Muscle of leg (tissue), 11 donors: ENCODE results near the gene HARBI1. TPM values are rescaled to one million over a fixed set of nuclear protein-coding genes. Genes with fewer than 3 reads are reported as not detected.

Experiments used
- DNase-seq: peaks from one replicate; pipeline ENCODE4 v3.0.0; 2013
- H3K27ac ChIP-seq: one replicate; pipeline ENCODE4 v1.5.1; 2013; ENCODE audit warnings: mild to moderate bottlenecking, low read length, control low read depth
- H3K27me3 ChIP-seq: one replicate; pipeline ENCODE4 v1.6.1; 2013; ENCODE audit warnings: low read length; ENCODE audit not compliant: control insufficient read depth, insufficient read depth
- H3K36me3 ChIP-seq: one replicate; pipeline ENCODE4 v1.6.1; 2013; ENCODE audit warnings: low read length; ENCODE audit not compliant: control insufficient read depth, insufficient read depth
- H3K4me1 ChIP-seq: one replicate; pipeline ENCODE4 v1.6.1; 2013; ENCODE audit warnings: low read length; ENCODE audit not compliant: control insufficient read depth, insufficient read depth
- H3K4me3 ChIP-seq: one replicate; pipeline ENCODE4 v1.5.1; 2013; ENCODE audit warnings: low read length, control low read depth
- H3K9me3 ChIP-seq: replicated peaks from 2 replicates; pipeline ENCODE4 v1.6.1; 2013; ENCODE audit warnings: low read depth, low read length; ENCODE audit not compliant: control insufficient read depth
- WGBS: methylation state at CpG from one replicate; pipeline ENCODE4 v1.1.5; 2013; ENCODE audit warnings: missing lambda C conversion rate; ENCODE audit not compliant: insufficient coverage; 5-methylcytosine and 5-hydroxymethylcytosine counted together
- polyA plus RNA-seq, 8 donors: library from polyadenylated mRNA; unstranded; fragments of 120-200 nt; gene quantifications; one replicate each; pipeline versions ENCODE4 v1.2.1 to v1.2.3, GENCODE V29; 2013; ENCODE audit warnings: inconsistent platforms in 1 of 8, low replicate concordance in 1 of 8; ENCODE audit not compliant: insufficient read length in 8 of 8, insufficient read depth in 1 of 8
- total RNA-seq: library from RNA; stranded (reverse); fragments of 120-200 nt; gene quantifications from one replicate; pipeline ENCODE4 v1.2.4, GENCODE V29; 2013

The HARBI1 gene
- total and polyA plus RNA-seq, 9 donors, result 2.3 to 3.5 (median 2.7) TPM

- no peak for DNase-seq
- WGBS, result no CpG with 5 or more reads among the region's 5 CpGs
- H3K36me3 ChIP-seq, result peaks cover 9% of the 10 kb centered on the region
Measured at GRCh38 chr11:46635557-46636139, 18.6 kb upstream of the HARBI1 start.

GRCh38 chr11:46633291-46634217 lies 16.5 kb upstream of the HARBI1 start:
- 90% methylated on average over 14 of the region's 22 CpGs for WGBS
- Histone ChIP-seq H3K27ac (no peak overlapping the region), H3K36me3 (peaks cover 18% of the 10 kb centered on the region)

More at GRCh38 chr11:46635557-46636139, 18.6 kb upstream of the HARBI1 start:
- Histone ChIP-seq H3K4me3 (no peak overlapping the region), H3K4me1 (no peaks in the 10 kb centered on the region), H3K27ac (no peak overlapping the region), H3K27me3 (no peaks in the 10 kb centered on the region), H3K9me3 (no peaks in the 10 kb centered on the region)

GRCh38 chr11:46632502-46632901 lies 15.5 kb upstream of the HARBI1 start:
- DNase-seq, result no peak

More at GRCh38 chr11:46633291-46634217, 16.5 kb upstream of the HARBI1 start:
- Histone ChIP-seq H3K4me1 (no peaks in the 10 kb centered on the region), H3K4me3 (no peak overlapping the region), H3K27me3 (no peaks in the 10 kb centered on the region), H3K9me3 (no peaks in the 10 kb centered on the region)
- no peak for DNase-seq

GRCh38 chr11:46631676-46632075 lies 14.6 kb upstream of the HARBI1 start:
- Histone ChIP-seq H3K4me3 (no peak overlapping the region), H3K27ac (no peak overlapping the region), H3K9me3 (no peaks in the 10 kb centered on the region), H3K27me3 (no peaks in the 10 kb centered on the region), H3K4me1 (no peaks in the 10 kb centered on the region), H3K36me3 (peaks cover 18% of the 10 kb centered on the region)
- no peak for DNase-seq
- WGBS, result no CpG with 5 or more reads among the region's 2 CpGs

More at GRCh38 chr11:46632502-46632901, 15.5 kb upstream of the HARBI1 start:
- no peak overlapping the region for H3K4me3 ChIP-seq
- H3K36me3 ChIP-seq, result peaks cover 18% of the 10 kb centered on the region
- no peaks in the 10 kb centered on the region for H3K4me1 ChIP-seq
- no CpG with 5 or more reads among the region's 1 CpG for WGBS
- no peaks in the 10 kb centered on the region for H3K27me3 ChIP-seq
- H3K27ac ChIP-seq, result no peak overlapping the region
- no peaks in the 10 kb centered on the region for H3K9me3 ChIP-seq

GRCh38 chr11:46630237-46630636 lies 13.2 kb upstream of the HARBI1 start:
- H3K4me3 ChIP-seq, result no peak overlapping the region
- WGBS, result no CpG with 5 or more reads among the region's 1 CpG
- DNase-seq, result no peak
- H3K4me1 ChIP-seq, result no peaks in the 10 kb centered on the region
- no peak overlapping the region for H3K27ac ChIP-seq
- H3K36me3 ChIP-seq, result peaks cover 23% of the 10 kb centered on the region
- no peaks in the 10 kb centered on the region for H3K27me3 ChIP-seq
- no peaks in the 10 kb centered on the region for H3K9me3 ChIP-seq

- 20% methylated on average over 1 of the region's 6 CpGs for WGBS
- no peaks in the 10 kb centered on the region for H3K27me3 ChIP-seq
- H3K36me3 ChIP-seq, result peaks cover 31% of the 10 kb centered on the region
- no peak overlapping the region for H3K27ac ChIP-seq
- no peak for DNase-seq
- no peak overlapping the region for H3K4me3 ChIP-seq
- H3K4me1 ChIP-seq, result no peaks in the 10 kb centered on the region
- H3K9me3 ChIP-seq, result no peaks in the 10 kb centered on the region
Measured at GRCh38 chr11:46628961-46629360, 11.9 kb upstream of the HARBI1 start.

GRCh38 chr11:46625406-46625805 lies 8.4 kb upstream of the HARBI1 start:
- H3K4me3 ChIP-seq, result no peak overlapping the region
- DNase-seq, result no peak
- H3K4me1 ChIP-seq, result no peaks in the 10 kb centered on the region
- peaks cover 31% of the 10 kb centered on the region for H3K36me3 ChIP-seq
- H3K27me3 ChIP-seq, result no peaks in the 10 kb centered on the region
- WGBS, result 100% methylated on average over 1 of the region's 3 CpGs
- no peak overlapping the region for H3K27ac ChIP-seq
- H3K9me3 ChIP-seq, result no peaks in the 10 kb centered on the region

GRCh38 chr11:46618837-46619236 lies 1.8 kb upstream of the HARBI1 start:
- H3K36me3 ChIP-seq, result peaks cover 6% of the 10 kb centered on the region
- no peak overlapping the region for H3K4me3 ChIP-seq
- DNase-seq, result no peak
- no peaks in the 10 kb centered on the region for H3K9me3 ChIP-seq
- no peak overlapping the region for H3K27ac ChIP-seq
- peaks cover 13% of the 10 kb centered on the region for H3K4me1 ChIP-seq
- WGBS, result 83% methylated on average over 2 of the region's 6 CpGs
- H3K27me3 ChIP-seq, result no peaks in the 10 kb centered on the region

- Histone ChIP-seq H3K27ac (peak overlapping the region; percentile 94), H3K27me3 (no peaks in the 10 kb centered on the region), H3K9me3 (no peaks in the 10 kb centered on the region), H3K36me3 (peaks cover 3% of the 10 kb centered on the region), H3K4me1 (peaks cover 13% of the 10 kb centered on the region), H3K4me3 (peak overlapping the region; percentile 96)
- WGBS, result 8% methylated on average over 4 of the region's 9 CpGs
- no peak for DNase-seq
Measured at GRCh38 chr11:46617972-46618314, 916 bp upstream of the HARBI1 start.

- H3K4me1 ChIP-seq, result peaks cover 13% of the 10 kb centered on the region
- H3K27me3 ChIP-seq, result no peaks in the 10 kb centered on the region
- DNase-seq, result no peak
- WGBS, result 0% methylated on average over 12 of the region's 15 CpGs
- H3K27ac ChIP-seq, result peak overlapping the region; percentile 94
- no peaks in the 10 kb centered on the region for H3K9me3 ChIP-seq
- peak overlapping the region; percentile 96 for H3K4me3 ChIP-seq
- H3K36me3 ChIP-seq, result no peaks in the 10 kb centered on the region
Measured at GRCh38 chr11:46616551-46617133, 385 bp downstream of the HARBI1 start.
